ENCODE results near the gene ATP5PO.
A peak's percentile ranks its signal among the peaks of the same experiment; 100 is the strongest.
"Not testable (repeated sequence)": the region's sequence is repeated elsewhere in the genome, so short reads cannot be mapped to it uniquely, and the experiment has no call there.

ATP5PO gene

DNA sequence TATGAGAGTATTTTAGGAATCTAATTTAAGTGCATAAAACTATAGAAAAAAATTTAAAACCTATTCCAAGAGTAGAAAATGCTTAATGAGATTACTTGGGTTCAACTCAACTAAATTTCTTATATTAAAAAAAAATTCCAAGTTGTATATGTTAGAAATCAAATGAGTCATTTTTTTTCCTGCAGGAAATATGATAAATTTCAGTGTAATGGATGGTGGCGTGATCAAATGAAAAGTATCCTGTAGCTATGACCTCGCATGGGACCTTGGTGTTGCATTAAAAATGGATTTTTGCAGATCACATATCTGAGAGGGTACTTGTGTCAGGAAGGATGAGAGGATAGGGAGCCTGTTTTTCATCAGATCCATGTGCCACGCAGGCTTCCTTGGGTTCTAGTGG lies 17.9 kb downstream of the ATP5PO start:
- no peak for DNase-seq

DNA sequence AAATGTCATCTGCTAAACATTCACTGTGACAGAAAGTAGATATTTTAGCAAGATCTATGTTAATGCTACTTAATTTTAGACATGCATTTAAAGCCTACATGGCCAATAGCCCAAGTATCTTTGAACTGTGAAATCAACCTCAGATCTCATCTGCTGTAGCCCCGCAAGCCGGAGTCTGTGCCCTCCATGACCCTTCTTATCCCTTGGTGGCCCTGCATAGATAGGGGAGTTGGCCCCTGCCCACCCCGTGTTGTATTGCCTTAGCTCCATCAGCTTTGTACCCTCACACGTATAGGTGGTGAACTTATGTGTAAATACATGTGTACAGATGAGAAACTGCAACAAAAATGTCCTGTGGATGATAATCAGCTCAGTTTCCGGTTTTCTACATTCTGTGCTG lies 18.5 kb downstream of the ATP5PO start:
- no peak for DNase-seq

DNA sequence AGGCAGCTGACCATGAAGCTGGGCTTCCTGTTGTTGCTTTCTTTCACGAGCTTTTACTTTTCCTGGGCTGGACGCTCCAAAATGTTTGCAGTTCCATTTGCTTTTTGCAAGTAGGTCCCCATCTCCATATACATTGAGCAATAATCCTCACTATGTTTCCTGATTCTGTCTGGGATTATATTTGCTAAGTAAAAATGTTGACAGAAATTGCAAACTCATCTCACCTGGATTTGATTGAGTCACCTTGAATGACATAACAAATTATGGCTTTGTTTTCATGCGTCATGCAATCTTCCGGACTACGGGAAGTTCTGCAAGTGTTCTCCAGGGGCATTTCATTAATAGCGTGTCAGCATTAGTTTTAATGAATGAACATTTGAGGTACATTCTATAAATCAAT lies 18.9 kb downstream of the ATP5PO start:
- no peak for DNase-seq

DNA sequence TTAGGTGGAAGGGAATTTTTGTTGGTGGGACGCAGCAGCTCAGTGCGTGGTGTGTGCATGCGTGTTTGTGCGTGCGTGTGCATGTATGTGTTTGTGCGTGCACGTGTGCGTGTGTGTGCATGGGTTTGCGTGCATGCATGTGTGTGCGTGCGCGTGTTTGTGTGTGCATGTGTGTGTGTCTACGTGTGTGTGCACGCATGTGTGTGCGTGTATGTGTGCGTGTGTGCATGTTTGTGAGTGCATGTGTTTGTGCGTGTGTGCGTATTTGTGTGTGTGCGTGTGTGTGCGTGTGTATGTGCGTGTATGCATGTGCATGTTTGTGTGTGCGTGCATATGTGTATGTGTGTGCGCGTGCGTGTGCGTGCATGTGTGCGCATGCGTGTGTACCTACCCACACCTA lies 20.2 kb downstream of the ATP5PO start:
- no peak for DNase-seq

DNA sequence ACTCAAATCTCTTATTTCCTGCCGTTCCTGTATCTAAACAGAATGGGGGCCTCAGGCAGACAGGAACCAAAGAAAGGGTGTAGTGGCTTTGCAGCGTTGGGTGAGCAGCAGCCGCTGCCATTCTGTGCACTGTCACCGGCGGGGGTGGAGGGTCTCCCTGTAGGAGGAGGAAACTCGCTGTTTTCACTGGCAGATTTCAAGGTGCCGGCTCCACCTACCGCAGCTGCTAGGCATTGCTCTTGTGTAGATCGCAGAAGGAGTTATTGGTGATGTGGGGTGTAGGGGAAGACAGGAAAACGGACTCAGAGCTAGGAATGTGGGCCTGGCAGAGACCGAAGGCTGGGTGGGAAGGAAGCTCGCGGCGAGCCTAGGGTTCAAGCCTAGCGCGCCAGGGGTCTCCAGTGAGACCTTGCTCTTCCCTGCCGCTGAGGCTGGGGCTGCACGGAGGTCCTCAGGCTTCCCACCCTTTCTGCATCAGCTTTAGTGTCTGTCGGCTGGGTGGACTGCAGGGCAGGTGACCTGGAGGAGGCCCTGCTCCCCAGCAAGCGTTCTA lies 20.8 kb downstream of the ATP5PO start:
- peak; percentile 63 to 65 for DNase-seq

DNA sequence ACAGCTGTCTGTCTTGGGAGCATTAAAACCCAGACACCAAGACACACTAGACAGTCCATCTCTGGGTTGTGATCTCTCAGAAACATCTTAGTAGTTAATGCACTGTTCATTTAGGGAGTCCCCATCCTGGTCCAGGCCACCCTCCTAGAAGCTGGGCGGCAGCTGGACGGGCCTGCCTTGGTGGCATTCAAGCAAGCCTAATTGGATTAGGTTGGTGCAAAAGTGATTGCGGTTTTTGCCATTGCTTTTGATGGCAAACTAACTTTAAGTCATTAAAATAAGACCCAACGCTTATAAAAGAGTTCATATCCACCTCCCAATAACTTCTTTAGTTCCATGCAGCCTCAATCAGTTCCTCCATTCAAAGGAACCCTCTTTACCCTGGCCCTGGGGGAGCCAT lies 21.7 kb downstream of the ATP5PO start:
- DNase-seq: no peak

DNA sequence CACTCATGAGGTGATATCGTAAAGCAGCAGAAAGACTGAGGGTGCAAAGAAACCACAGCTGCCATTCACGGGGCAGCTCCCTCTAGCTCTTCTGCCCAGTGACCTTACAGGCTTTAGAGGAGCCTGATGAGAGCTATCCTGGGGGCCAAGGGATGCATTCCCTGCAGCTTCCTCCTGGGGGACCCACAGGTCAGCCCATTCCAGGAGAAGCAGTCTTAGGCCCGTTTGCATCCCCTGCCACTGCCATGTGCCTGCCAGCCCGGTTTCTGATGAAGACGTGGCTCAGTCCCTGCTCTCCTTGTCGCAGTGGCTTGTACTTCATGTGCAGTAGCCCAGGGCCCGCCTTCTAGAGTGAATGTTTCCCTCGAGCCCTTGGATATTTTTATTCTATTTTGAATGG lies 22.8 kb downstream of the ATP5PO start:
- no peak for DNase-seq

DNA sequence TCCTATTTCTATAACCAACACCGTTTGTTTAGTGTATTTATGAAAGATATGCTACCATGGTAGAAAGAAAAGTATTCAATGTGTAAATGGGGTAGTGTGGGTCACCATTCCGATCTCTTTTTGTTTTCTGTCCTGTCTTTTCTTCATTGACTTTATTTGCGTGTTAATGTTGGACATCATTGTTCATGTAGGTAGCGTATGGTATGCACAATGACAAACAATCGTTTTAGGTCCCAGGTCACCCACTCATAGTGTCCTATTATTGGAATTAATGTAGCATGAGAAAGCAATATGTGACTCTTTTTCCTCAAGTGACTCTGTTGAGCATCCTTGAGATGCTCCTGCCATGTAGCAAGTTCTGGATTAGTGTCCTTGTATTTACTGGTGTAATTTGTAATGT lies 25.4 kb downstream of the ATP5PO start:
- DNase-seq: no peak

DNA sequence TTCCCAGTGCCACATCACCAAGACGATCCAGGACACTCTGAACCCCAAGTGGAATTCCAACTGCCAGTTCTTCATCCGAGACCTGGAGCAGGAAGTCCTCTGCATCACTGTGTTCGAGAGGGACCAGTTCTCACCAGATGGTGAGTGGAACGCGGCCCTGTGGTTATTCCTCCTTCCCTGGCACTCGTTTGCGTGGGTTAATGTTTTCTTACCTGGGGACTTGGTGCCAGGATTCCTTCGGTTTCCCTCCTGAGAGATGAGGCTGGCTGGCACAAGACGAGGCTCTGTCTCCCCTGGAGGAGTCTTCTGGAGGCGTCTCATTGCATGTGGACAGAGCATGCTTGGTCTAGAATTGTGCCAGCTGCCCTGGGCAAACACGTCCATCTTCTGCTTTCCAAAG lies 29.3 kb downstream of the ATP5PO start:
- DNase-seq: no peak

DNA sequence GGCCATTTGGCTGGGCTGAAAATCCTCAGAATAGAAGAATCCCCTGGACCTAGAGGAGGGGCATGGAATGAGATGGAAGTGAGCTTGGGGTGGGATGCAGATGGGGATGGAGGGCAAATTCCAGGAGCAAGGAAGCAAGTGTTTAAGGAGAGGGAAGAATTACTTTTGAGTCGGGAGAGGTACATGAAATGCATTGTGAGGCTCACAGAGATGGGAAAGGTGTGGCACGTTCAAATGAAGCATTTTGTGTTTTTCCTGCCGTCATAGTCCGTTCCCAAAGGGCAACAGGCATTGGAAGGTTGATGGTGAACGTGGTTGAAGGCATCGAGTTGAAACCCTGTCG lies 30.5 kb downstream of the ATP5PO start:
- DNase-seq: no peak

DNA sequence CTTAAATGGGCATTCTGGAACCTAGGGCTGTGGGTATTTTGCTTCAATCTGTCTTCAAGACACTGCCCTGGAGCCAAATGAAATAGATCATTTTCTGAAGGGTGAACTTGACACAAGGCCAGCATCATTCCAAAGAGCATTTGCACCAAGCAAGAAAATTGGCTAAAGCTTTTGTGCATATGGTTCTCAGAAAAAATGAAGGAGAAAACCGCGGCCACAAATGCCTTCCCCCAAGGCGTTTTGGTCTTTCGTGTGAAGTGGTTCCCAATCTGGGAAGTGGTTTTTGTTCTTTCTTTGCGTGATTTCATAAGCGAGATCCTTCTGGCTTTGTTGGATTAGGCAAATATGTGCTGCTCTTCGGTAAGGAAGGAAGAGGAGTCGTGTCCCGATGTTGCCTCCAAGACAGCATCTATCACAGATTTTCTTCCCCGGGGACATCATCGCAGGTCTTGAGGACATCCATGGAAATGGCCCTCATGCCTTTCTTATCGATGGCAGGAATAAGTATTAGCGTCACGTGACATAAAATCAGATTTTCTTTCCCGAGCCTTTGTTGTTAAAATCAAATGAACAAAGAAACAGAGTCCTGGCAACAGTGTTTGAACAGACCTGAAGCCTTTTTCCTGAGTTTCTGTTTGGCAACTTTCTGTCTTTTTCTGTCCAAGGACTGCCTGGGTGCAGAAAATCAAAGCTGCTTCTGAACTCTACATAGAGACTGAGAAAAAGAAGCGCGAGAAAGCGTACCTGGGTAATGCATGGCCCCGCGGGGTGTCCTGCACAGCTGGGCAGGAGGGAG lies 31.0 kb downstream of the ATP5PO start:
- DNase-seq: no peak

DNA sequence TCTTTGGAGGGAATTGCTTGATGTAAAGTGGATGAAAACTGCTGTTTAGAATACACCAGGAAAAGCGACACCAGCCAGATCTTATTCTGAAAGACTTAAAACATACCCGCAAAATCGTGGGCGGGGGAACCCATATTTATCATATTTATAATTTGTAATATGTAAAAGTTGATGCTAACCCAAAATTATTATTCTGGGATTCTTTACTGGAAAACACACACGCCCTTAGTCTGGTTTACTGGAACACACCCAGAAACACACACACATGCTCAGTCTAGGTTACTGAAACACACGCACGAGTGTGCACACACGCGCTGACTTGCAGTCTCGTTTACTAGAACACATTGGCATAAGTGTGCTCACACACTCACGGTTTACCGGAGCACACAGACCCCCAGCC lies 32.5 kb downstream of the ATP5PO start:
- DNase-seq: no peak

DNA sequence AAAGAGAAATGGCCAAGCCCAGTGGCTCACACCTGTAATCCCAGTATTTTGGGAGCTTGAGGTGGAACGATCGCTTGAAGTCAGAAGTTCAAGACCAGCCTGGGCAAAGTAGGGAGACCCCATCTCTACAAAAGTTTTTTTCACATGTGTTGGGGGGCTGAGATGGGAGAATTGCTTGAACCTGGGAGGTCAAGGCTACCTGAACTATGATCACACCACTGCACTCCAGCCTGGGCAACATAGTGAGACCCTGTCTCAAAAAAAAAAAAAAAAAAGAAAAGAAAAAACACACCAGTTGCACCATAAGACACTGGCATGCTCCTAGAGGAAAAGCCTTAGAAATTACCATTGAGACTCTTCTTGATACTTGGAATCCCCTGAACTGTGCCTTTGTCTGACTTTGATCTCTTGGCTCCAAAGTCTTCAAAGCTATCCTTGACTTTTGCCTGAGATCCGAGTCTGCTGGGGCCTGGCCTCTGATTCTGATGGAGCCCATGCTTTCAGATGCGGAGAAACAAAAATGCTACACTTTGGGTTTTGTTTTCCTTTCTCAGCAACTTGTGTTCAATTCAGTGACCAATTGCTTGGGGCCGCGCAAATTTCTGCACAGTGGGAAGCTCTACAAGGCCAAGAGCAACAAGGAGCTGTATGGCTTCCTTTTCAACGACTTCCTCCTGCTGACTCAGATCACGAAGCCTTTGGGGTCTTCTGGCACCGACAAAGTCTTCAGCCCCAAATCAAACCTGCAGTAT lies 33.7 kb downstream of the ATP5PO start:
- DNase-seq: no peak

DNA sequence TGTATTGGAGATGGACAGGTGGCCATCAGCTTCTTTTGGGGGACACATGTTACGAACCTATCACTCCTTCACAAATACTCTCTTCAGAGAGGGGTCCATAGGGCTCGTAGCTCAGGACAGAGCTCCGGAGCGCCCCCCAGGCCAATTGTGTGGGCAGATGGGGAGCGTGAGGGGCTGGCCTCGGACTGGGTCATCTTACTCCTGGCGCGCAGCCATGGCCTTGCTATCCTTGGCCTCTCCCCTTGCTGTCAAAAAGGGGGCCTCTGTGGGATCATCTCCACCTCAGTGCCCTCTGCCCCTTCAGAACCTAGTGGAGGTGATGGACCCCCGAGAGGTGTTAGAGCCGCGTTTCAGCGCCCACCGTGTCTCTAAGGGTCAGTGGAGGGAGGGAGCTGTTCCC lies 35.0 kb downstream of the ATP5PO start:
- no peak for DNase-seq

DNA sequence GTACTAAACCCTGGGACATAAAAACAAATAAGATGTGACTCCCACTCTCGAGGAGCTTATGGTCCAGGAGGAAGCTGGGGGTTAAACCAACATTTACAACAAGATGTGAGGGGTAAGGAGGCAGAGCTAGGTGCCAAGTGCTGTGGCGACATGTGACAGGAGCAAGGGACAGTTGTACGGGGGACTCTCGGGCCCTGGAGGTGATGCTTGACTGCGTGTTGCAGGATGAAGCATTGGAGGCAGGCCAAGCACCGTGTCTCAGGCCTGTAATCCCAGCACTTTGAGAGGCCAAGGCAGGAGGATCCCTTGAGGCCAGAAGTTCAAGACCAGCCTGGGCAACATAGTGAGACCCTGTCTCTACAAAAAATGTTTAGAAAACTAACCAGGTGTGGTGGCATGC lies 36.8 kb downstream of the ATP5PO start:
- no peak for DNase-seq

DNA sequence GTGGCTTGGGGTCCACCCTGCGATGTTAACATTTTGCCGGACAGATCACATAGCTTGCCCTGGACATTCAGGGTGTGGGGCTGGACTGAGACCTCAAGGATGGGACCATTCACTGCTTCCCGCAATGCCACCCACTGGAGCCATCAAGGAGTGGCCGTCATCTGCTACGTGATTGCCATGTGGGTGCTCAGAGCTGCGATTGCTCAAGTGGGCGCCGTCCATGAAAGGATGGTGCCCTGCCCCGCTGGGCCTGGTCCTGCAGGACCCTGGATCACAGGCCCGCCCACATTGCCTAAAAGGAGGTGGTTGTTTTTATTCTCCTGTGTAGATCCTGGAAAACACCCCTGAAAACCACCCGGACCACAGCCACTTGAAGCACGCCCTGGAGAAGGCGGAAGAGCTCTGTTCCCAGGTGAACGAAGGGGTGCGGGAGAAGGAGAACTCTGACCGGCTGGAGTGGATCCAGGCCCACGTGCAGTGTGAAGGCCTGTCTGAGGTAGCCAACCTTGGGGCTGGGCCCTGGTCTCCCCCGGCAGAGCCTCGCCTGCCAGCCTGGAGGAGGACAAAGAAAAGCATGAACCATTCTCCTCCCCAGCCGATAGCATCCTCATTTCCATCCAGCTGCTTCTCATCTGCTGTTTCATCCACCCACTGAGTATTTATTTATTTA lies 40.4 kb downstream of the ATP5PO start:
- no peak for DNase-seq

DNA sequence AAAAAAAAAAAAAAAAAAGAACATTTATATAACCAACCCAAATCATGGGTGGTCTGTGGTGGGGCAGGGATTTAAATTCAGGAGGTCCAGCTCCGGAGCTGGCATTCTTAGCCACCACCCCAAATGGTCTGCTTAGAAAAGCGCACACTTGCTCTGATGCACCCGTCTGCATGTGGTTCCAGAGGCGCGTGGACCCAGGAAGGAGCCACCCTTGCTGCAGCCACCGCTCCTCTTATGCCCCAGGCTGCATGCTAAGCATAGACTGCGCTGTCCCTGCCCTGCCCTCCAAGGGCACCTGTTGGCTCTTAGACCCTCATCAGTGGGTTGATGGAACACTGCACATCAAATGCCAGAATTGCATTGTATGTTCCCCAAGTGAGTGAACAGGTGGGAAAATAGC lies 41.4 kb downstream of the ATP5PO start:
- no peak for DNase-seq

DNA sequence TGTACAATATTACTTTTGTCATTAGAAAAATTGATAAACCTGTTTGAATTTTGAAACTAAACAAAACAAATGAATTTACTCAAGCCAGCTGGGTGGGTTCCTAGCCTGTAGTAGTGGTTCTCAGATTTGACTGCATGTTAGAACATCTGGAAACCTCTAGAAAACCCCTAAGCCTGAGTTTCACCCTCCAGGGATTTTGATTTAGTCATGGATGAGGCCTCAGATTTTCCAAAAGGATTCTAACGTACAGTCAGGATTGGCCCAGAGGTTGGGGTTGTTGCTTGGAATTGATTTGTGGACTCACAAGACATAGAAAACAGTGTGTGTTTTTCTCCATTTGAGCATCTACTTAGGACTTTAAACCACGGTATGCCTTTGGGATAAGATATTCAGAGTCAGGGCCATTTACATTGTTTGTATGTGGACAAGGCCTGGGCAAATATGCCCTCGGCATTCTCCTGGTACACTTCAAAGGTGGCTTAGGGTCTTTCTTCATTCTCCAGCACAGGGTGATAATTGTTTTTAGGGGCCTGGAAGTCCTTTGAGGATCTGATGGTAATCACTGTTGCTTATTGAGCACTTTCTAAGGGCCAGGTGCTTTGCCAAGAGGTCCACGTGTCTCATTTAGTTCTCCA lies 42.6 kb downstream of the ATP5PO start:
- no peak for DNase-seq

DNA sequence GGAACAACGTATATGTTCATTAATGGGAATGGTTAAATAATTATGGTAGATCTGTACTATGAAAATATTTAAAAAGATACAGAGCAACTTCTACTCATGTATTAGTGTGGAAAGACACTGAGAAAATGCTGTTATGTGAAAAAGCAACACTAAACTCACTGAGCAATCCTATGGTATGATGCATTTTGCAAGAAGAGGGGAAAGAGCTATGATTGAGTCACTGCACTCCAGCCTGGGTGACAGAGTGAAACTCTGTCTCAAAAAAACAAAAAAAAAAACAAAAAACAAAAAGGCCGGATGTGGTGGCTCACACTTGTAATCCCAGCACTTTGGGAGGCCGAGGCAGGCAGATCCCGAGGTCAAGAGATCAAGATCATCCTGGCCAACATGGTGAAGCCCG lies 44.4 kb downstream of the ATP5PO start:
- no peak for DNase-seq

DNA sequence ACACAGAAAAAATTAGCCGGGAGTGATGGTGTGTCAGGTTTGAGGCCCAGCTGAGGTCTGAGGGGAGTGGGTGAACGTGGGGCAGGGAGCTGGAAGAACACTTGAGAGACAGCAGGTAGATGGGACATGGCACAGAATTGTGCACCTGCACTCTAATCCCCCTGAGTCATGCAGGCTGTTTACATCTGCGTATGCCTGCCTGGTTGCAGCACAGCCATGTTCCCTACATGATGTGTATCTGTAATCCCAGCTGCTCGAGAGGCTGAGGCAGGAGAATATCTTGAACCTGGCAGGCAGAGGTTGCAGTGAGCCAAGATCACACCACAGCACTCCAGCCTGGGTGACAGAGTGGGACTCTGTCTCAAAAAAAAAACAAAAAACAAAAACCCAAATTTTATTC lies 44.8 kb downstream of the ATP5PO start:
- DNase-seq: no peak

DNA sequence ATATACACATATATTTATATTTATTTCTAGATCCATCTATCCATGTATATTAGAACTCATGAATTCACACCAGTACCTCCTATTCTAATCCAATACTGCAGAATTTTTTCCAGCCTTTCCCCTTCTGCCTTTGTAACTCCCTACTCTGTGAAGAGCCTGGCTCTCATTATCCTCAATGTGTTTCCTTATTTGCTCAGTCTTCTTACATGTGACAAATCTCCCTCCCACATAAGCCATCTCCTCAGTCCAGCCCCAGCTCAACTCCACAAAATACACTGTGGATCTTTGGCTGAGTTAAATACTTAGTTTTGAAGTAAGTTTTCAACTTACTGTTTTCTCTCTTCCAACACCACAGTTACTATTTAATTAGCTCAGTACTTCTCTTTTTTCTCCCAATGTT lies 45.7 kb downstream of the ATP5PO start:
- no peak for DNase-seq

DNA sequence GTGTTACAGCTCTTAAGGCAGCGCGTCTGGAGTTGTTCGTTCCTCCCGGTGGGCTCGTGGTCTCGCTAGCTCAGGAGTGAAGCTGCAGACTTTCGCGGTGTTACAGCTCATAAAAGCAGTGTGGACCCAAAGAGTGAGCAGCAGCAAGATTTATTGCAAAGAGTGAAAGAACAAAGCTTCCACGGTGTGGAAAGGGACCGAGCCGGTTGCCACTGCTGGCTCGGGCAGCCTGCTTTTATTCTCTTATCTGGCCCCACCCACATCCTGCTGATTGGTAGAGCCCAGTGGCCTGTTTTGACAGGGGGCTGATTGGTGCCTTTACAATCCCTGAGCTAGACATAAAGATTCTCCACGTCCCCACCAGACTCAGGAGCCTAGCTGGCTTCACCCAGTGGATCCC lies 47.7 kb downstream of the ATP5PO start:
- not testable (repeated sequence) for DNase-seq

DNA sequence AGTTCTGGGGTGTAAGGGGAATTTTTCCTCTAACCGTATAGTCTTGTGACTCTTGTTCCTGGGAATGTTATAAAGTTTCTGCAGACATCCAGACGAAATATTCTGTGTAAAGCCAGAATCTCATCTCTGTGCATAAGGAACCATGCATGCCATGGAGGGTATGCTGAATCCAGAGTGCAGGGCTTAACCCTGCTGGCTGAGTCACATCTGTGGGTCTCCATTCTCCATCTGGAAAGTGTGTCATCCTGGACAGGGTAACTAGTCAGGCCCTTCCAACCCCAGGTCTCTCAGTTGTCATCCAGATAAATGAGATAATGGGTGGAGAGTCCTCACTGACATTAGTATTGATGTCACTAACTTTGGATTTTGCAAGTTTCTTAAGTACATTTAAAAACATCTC lies 48.8 kb downstream of the ATP5PO start:
- DNase-seq: no peak
